ENCODE results near the gene DHDDS. TPM values are rescaled to one million over a fixed set of nuclear protein-coding genes. Genes with fewer than 3 reads are reported as not detected.

The DHDDS gene
- total and polyA plus RNA-seq, 2 of the 13 experiments (the other 11 are each of a cell fraction or from before 2014, with no cell fraction given) = 18.9 to 28.3 TPM

DNA sequence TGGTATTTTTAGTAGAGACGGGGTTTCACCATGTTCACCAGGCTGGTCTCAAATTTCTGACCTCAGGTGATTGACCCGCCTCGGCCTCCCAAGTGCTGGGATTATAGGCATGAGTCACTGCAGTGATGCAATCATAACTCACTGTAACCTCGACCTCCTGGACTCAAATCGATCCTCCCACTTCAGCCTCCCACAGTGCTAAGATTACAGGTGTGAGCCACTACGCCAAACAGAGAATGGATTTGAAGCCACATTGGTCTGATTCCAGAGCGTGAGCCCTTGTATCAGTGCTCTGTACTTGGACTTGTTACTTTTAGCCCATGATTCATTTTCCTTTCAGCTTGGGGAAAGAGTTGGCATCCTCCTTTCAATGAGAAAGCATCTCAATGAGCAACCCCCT, 44.7 kb upstream of the DHDDS start (continued):
- no peak; the same call in 1 of the 2 replicates for TF ChIP-seq ZNF232 (CRISPR knock-in tag; IDR thresholded peaks at IDR 0.05; ENCODE audit: borderline replicate concordance)
- TF ChIP-seq PCBP2 (optimal IDR thresholded peaks at IDR 0.05; ENCODE audit: low read depth, low read length, poor library complexity, severe bottlenecking) = no peak
- TF ChIP-seq NR2F2 (IDR thresholded peaks at IDR 0.05; ENCODE audit: borderline replicate concordance, low read depth) = peak; percentile 70
- TF ChIP-seq SP5 (CRISPR knock-in tag; IDR thresholded peaks at IDR 0.05; ENCODE audit: borderline replicate concordance, low read depth) = peak; percentile 91
- 0 out of 2 replicates have a peak, but pooled peaks have one; percentile 28 for TF ChIP-seq EED (CRISPR knock-in tag; IDR thresholded peaks at IDR 0.05)
- no peak for TF ChIP-seq ZNF441 (CRISPR knock-in tag; IDR thresholded peaks at IDR 0.05; ENCODE audit: borderline replicate concordance)
- peak; percentile 55; the same call in 1 of the 2 replicates for TF ChIP-seq ZNF816 (CRISPR knock-in tag; IDR thresholded peaks at IDR 0.05; ENCODE audit: borderline replicate concordance)
- TF ChIP-seq, protein P1, sequence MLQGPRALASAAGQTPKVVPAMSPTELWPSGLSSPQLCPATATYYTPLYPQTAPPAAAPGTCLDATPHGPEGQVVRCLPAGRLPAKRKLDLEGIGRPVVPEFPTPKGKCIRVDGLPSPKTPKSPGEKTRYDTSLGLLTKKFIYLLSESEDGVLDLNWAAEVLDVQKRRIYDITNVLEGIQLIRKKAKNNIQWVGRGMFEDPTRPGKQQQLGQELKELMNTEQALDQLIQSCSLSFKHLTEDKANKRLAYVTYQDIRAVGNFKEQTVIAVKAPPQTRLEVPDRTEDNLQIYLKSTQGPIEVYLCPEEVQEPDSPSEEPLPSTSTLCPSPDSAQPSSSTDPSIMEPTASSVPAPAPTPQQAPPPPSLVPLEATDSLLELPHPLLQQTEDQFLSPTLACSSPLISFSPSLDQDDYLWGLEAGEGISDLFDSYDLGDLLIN (CRISPR knock-in tag; IDR thresholded peaks at IDR 0.05; ENCODE audit: borderline replicate concordance) = no peak
- TF ChIP-seq ZNF230 (CRISPR knock-in tag; IDR thresholded peaks at IDR 0.05) = no peak
- TF ChIP-seq ZNF557 (CRISPR knock-in tag; IDR thresholded peaks at IDR 0.05) = no peak
- no peak for TF ChIP-seq SNAPC2 (CRISPR knock-in tag; IDR thresholded peaks at IDR 0.05)
- peak; percentile 92 for TF ChIP-seq SMARCE1 (IDR thresholded peaks at IDR 0.05; ENCODE audit: borderline replicate concordance)
- no peak for TF ChIP-seq EZH2 (conservative IDR thresholded peaks at IDR 0.05; ENCODE audit: low read depth, low read length)
- no peak for TF ChIP-seq POLR2AphosphoS5 (IDR thresholded peaks at IDR 0.05; ENCODE audit: low read depth, low read length)
- TF ChIP-seq HOXA5 (CRISPR knock-in tag; IDR thresholded peaks at IDR 0.05) = no peak
- TF ChIP-seq, protein P2, sequence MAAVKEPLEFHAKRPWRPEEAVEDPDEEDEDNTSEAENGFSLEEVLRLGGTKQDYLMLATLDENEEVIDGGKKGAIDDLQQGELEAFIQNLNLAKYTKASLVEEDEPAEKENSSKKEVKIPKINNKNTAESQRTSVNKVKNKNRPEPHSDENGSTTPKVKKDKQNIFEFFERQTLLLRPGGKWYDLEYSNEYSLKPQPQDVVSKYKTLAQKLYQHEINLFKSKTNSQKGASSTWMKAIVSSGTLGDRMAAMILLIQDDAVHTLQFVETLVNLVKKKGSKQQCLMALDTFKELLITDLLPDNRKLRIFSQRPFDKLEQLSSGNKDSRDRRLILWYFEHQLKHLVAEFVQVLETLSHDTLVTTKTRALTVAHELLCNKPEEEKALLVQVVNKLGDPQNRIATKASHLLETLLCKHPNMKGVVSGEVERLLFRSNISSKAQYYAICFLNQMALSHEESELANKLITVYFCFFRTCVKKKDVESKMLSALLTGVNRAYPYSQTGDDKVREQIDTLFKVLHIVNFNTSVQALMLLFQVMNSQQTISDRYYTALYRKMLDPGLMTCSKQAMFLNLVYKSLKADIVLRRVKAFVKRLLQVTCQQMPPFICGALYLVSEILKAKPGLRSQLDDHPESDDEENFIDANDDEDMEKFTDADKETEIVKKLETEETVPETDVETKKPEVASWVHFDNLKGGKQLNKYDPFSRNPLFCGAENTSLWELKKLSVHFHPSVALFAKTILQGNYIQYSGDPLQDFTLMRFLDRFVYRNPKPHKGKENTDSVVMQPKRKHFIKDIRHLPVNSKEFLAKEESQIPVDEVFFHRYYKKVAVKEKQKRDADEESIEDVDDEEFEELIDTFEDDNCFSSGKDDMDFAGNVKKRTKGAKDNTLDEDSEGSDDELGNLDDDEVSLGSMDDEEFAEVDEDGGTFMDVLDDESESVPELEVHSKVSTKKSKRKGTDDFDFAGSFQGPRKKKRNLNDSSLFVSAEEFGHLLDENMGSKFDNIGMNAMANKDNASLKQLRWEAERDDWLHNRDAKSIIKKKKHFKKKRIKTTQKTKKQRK (IDR thresholded peaks at IDR 0.05; ENCODE audit: low read length) = no peak
- TF ChIP-seq, protein P3, sequence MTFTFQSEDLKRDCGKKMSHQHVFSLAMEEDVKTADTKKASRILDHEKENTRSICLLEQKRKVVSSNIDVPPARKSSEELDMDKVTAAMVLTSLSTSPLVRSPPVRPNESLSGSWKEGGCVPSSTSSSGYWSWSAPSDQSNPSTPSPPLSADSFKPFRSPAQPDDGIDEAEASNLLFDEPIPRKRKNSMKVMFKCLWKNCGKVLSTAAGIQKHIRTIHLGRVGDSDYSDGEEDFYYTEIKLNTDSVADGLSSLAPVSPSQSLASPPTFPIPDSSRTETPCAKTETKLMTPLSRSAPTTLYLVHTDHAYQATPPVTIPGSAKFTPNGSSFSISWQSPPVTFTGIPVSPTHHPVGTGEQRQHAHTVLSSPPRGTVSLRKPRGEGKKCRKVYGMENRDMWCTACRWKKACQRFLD (CRISPR knock-in tag; IDR thresholded peaks at IDR 0.05; ENCODE audit: borderline replicate concordance) = no peak
- TF ChIP-seq ZC3H4 (CRISPR knock-in tag; IDR thresholded peaks at IDR 0.05; ENCODE audit: borderline replicate concordance) = no peak
- TF ChIP-seq NFE2 (CRISPR knock-in tag; IDR thresholded peaks at IDR 0.05) = no peak
- TF ChIP-seq ZNF329 (CRISPR knock-in tag; IDR thresholded peaks at IDR 0.05; ENCODE audit: low read depth) = peak; percentile 63; the same call in 1 of the 2 replicates
- TF ChIP-seq TBX3 (IDR thresholded peaks at IDR 0.05; ENCODE audit: borderline replicate concordance) = peak; percentile 52; the same call in 1 of the 2 replicates
- TF ChIP-seq ZNF660 (CRISPR knock-in tag; IDR thresholded peaks at IDR 0.05; ENCODE audit: borderline replicate concordance, low read depth) = no peak
- TF ChIP-seq AGO1 (IDR thresholded peaks at IDR 0.05; ENCODE audit: low read depth, low read length, poor library complexity, severe bottlenecking) = no peak
- TF ChIP-seq ZNF550 (CRISPR knock-in tag; IDR thresholded peaks at IDR 0.05; ENCODE audit: borderline replicate concordance) = no peak
- TF ChIP-seq, protein P4, sequence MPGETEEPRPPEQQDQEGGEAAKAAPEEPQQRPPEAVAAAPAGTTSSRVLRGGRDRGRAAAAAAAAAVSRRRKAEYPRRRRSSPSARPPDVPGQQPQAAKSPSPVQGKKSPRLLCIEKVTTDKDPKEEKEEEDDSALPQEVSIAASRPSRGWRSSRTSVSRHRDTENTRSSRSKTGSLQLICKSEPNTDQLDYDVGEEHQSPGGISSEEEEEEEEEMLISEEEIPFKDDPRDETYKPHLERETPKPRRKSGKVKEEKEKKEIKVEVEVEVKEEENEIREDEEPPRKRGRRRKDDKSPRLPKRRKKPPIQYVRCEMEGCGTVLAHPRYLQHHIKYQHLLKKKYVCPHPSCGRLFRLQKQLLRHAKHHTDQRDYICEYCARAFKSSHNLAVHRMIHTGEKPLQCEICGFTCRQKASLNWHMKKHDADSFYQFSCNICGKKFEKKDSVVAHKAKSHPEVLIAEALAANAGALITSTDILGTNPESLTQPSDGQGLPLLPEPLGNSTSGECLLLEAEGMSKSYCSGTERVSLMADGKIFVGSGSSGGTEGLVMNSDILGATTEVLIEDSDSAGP (CRISPR knock-in tag; IDR thresholded peaks at IDR 0.05; ENCODE audit: borderline replicate concordance) = no peak
